Osteocyte (in vitro differentiated cells): Measurements from ENCODE around the gene IFNL1. TPM values are rescaled to one million over a fixed set of nuclear protein-coding genes. Genes with fewer than 3 reads are reported as not detected.

ENCODE experiments used
- DNase-seq: peaks from one replicate; pipeline ENCODE4 v3.0.0; 2021; ENCODE audit warnings: mixed read lengths; ENCODE audit not compliant: unreplicated experiment; ENCODE audit errors: extremely low spot score
- H3K27ac Mint-ChIP-seq: one replicate; pipeline ENCODE4 v1.8.0; 2021; ENCODE audit warnings: mild to moderate bottlenecking, mixed read lengths; ENCODE audit not compliant: unreplicated experiment
- H3K27me3 Mint-ChIP-seq: one replicate; pipeline ENCODE4 v1.8.0; 2021; ENCODE audit warnings: mixed read lengths; ENCODE audit not compliant: unreplicated experiment
- H3K36me3 Mint-ChIP-seq: one replicate; pipeline ENCODE4 v1.8.0; 2021; ENCODE audit warnings: mixed read lengths; ENCODE audit not compliant: unreplicated experiment
- H3K4me1 Mint-ChIP-seq: one replicate; pipeline ENCODE4 v1.8.0; 2021; ENCODE audit warnings: mixed read lengths; ENCODE audit not compliant: unreplicated experiment
- H3K4me3 Mint-ChIP-seq: one replicate; pipeline ENCODE4 v1.8.0; 2021; ENCODE audit warnings: mild to moderate bottlenecking, moderate library complexity, mixed read lengths; ENCODE audit not compliant: unreplicated experiment
- H3K9me3 Mint-ChIP-seq: one replicate; pipeline ENCODE4 v1.8.0; 2021; ENCODE audit warnings: mixed read lengths; ENCODE audit not compliant: unreplicated experiment
- CTCF ChIP-seq: fragments of 200-600 bp; sonication (generic); IDR thresholded peaks from 2 replicates; pipeline ENCODE4 v1.5.0; 2021; ENCODE audit warnings: antibody characterized with exemption, mild to moderate bottlenecking, moderate library complexity
- total RNA-seq: library from RNA; stranded (reverse); gene quantifications from 2 replicates; pipeline ENCODE4 v1.2.1, GENCODE V29; 2021

IFNL1 gene
- total RNA-seq, 1 donor from 2014 or later = not detected

- H3K27me3 Mint-ChIP-seq = peaks cover 41% of the 10 kb centered on the region
- H3K36me3 Mint-ChIP-seq = no peaks in the 10 kb centered on the region
- no peaks in the 10 kb centered on the region for H3K9me3 Mint-ChIP-seq
- H3K27ac Mint-ChIP-seq = no peak overlapping the region
- no peak for TF ChIP-seq CTCF
- H3K4me3 Mint-ChIP-seq = peak overlapping the region; percentile 72
- H3K4me1 Mint-ChIP-seq = peaks cover 11% of the 10 kb centered on the region
- no peak for DNase-seq
These were observed 25.6 kb downstream of the IFNL1 start for GRCh38 chr19:39321832-39322176.

- Mint-ChIP-seq H3K4me3 (no peak overlapping the region), H3K27me3 (peaks cover 32% of the 10 kb centered on the region), H3K27ac (no peak overlapping the region), H3K9me3 (no peaks in the 10 kb centered on the region), H3K4me1 (peaks cover 12% of the 10 kb centered on the region), H3K36me3 (no peaks in the 10 kb centered on the region)
- no peak for DNase-seq
- no peak for TF ChIP-seq CTCF
These were observed 28.1 kb downstream of the IFNL1 start for GRCh38 chr19:39324242-39324842.

GRCh38 chr19:39325778-39326665 lies 29.8 kb downstream of the IFNL1 start:
- no peak overlapping the region for H3K4me3 Mint-ChIP-seq
- no peaks in the 10 kb centered on the region for H3K36me3 Mint-ChIP-seq
- TF ChIP-seq CTCF = no peak
- peaks cover 5% of the 10 kb centered on the region for H3K4me1 Mint-ChIP-seq
- H3K27me3 Mint-ChIP-seq = peaks cover 25% of the 10 kb centered on the region
- no peaks in the 10 kb centered on the region for H3K9me3 Mint-ChIP-seq
- DNase-seq = no peak
- no peak overlapping the region for H3K27ac Mint-ChIP-seq

- Mint-ChIP-seq H3K4me1 (peaks cover 1% of the 10 kb centered on the region), H3K9me3 (no peaks in the 10 kb centered on the region), H3K27ac (no peak overlapping the region), H3K27me3 (peaks cover 14% of the 10 kb centered on the region), H3K4me3 (no peak overlapping the region), H3K36me3 (no peaks in the 10 kb centered on the region)
- DNase-seq = no peak
- no peak for TF ChIP-seq CTCF
These were observed 31.3 kb downstream of the IFNL1 start for GRCh38 chr19:39327363-39328045.
